H1 (cell line): ENCODE measurements around the gene NIPSNAP2. TPM values are rescaled to one million over a fixed set of nuclear protein-coding genes. Genes with fewer than 3 reads are reported as not detected.

Experiments
- CTCF ChIA-PET: fragments of 300-600 bp; sonication (Branson Sonifier 250); formaldehyde crosslinking; loops from one replicate; lab custom pipeline; 2021; ENCODE audit not compliant: partially characterized antibody; lab: Charles Lee
- POLR2A ChIA-PET: fragments of 300-600 bp; sonication (Branson Sonifier 250); formaldehyde crosslinking; loops from one replicate; lab custom pipeline; 2021; ENCODE audit warnings: inconsistent platforms; ENCODE audit not compliant: partially characterized antibody; lab: Charles Lee
- DNase-seq, 2 experiments: peaks; one replicate each; pipeline versions ENCODE4 v3.0.0 to v3.0.0-alpha.2; 2010 to 2022; ENCODE audit warnings: low spot score in 2 of 2, low read depth in 1 of 2, mixed read lengths in 1 of 2
- FAIRE-seq: peaks from 2 replicates; lab custom pipeline; 2011; peaks lifted over from hg19 to GRCh38; lab: Jason Lieb, UNC
- H2AFZ ChIP-seq: 2 replicates; pipeline ENCODE4 v1.8.1; 2012; ENCODE audit warnings: low read length, inconsistent platforms
- H2AK5ac ChIP-seq: 2 replicates; pipeline ENCODE4 v1.6.1; 2013; ENCODE audit warnings: low read depth, low read length
- H2BK120ac ChIP-seq: replicated peaks from 2 replicates; pipeline ENCODE3; 2013; ENCODE audit warnings: low read depth, low read length, inconsistent platforms
- H2BK12ac ChIP-seq: 2 replicates; pipeline ENCODE4 v1.6.1; 2013; ENCODE audit warnings: low read depth, low read length
- H2BK15ac ChIP-seq: 2 replicates; pipeline ENCODE4 v1.6.1; 2013; ENCODE audit warnings: low read length
- H2BK20ac ChIP-seq: 2 replicates; pipeline ENCODE4 v1.6.1; 2013; ENCODE audit warnings: low read length
- H2BK5ac ChIP-seq: 2 replicates; pipeline ENCODE4 v1.6.1; 2013; ENCODE audit warnings: low read depth, low read length
- H3K14ac ChIP-seq: 2 replicates; pipeline ENCODE4 v1.6.1; 2013; ENCODE audit warnings: inconsistent platforms; ENCODE audit not compliant: insufficient read length
- H3K18ac ChIP-seq: 2 replicates; pipeline ENCODE4 v1.6.1; 2013; ENCODE audit warnings: low read length; ENCODE audit errors: extremely low read depth
- H3K23ac ChIP-seq: 2 replicates; pipeline ENCODE4 v1.6.1; 2013; ENCODE audit warnings: inconsistent platforms; ENCODE audit not compliant: insufficient read length
- H3K23me2 ChIP-seq: 2 replicates; pipeline ENCODE4 v1.6.1; 2013; ENCODE audit warnings: low read depth, low read length
- H3K27ac ChIP-seq: 2 replicates; pipeline ENCODE4 v1.6.1; 2011; ENCODE audit warnings: low read depth, low read length, inconsistent platforms
- H3K27me3 ChIP-seq, 4 experiments: replicated peaks in 1 of 4; 1 replicate in 1 of 4; 2 replicates in 3 of 4; pipeline versions ENCODE4 v1.6.1 to v1.8.1; 2011 to 2013; ENCODE audit warnings: low read length in 3 of 4, mild to moderate bottlenecking in 3 of 4, inconsistent platforms in 2 of 4, mixed read lengths in 2 of 4, moderate library complexity in 1 of 4; ENCODE audit not compliant: control insufficient read depth in 3 of 4, insufficient read depth in 3 of 4; ENCODE audit errors: extremely low read depth in 1 of 4
- H3K36me3 ChIP-seq, 4 experiments: 2 replicates each; pipeline versions ENCODE4 v1.6.1 to v1.8.1; 2011 to 2013; ENCODE audit warnings: mild to moderate bottlenecking in 4 of 4, low read length in 3 of 4, moderate library complexity in 2 of 4, control low read depth in 1 of 4, inconsistent platforms in 1 of 4; ENCODE audit not compliant: insufficient read depth in 4 of 4, control insufficient read depth in 2 of 4
- H3K4ac ChIP-seq: replicated peaks from 2 replicates; pipeline ENCODE3; 2013; ENCODE audit warnings: low read length, low read depth, mixed read lengths, inconsistent platforms; ENCODE audit not compliant: insufficient read length
- H3K4me1 ChIP-seq, 4 experiments: replicated peaks in 1 of 4; 1 replicate in 1 of 4; 2 replicates in 3 of 4; pipeline versions ENCODE4 v1.6.1 to v1.8.1; 2011 to 2013; ENCODE audit warnings: low read length in 3 of 4, inconsistent platforms in 2 of 4, mixed read lengths in 1 of 4; ENCODE audit not compliant: insufficient read depth in 4 of 4, control insufficient read depth in 3 of 4
- H3K4me2 ChIP-seq, 2 experiments: 2 replicates each; pipeline versions ENCODE4 v1.6.1 to v1.8.1; 2011 to 2013; ENCODE audit warnings: low read depth in 2 of 2, low read length in 2 of 2, control low read depth in 1 of 2, inconsistent platforms in 1 of 2, mild to moderate bottlenecking in 1 of 2; ENCODE audit not compliant: insufficient read depth in 1 of 2
- H3K4me3 ChIP-seq, 4 experiments: fragments of 200-600, 300-600 bp in 1 of 4; sonication (generic), shearing (Covaris generic), sonication (Bioruptor Twin) in 1 of 4; 2 replicates each; pipeline versions ENCODE4 v1.5.1 to v1.8.1; 2011 to 2016; ENCODE audit warnings: low read length in 4 of 4, low read depth in 3 of 4, control low read depth in 2 of 4, inconsistent platforms in 2 of 4, mild to moderate bottlenecking in 2 of 4, mixed read lengths in 1 of 4, moderate library complexity in 1 of 4; ENCODE audit not compliant: insufficient read depth in 2 of 4; ENCODE audit errors: extremely low read depth in 1 of 4
- H3K56ac ChIP-seq: replicated peaks from 2 replicates; pipeline ENCODE3; 2013; ENCODE audit warnings: low read depth, mild to moderate bottlenecking, mixed read lengths, low read length, inconsistent platforms; ENCODE audit not compliant: insufficient read length
- H3K79me1 ChIP-seq: 2 replicates; pipeline ENCODE4 v1.6.1; 2013; ENCODE audit warnings: low read depth, low read length, control low read depth
- H3K79me2 ChIP-seq, 2 experiments: 2 replicates each; pipeline versions ENCODE4 v1.6.1 to v1.8.1; 2012 to 2013; ENCODE audit warnings: low read length in 2 of 2, mild to moderate bottlenecking in 2 of 2, inconsistent platforms in 1 of 2; ENCODE audit not compliant: insufficient read depth in 2 of 2, control insufficient read depth in 1 of 2
- H3K9ac ChIP-seq, 4 experiments: replicated peaks in 1 of 4; 1 replicate in 1 of 4; 2 replicates in 3 of 4; pipeline versions ENCODE4 v1.6.1 to v1.8.1; 2011 to 2013; ENCODE audit warnings: low read depth in 3 of 4, low read length in 3 of 4, control low read depth in 2 of 4, mild to moderate bottlenecking in 2 of 4, moderate library complexity in 2 of 4, inconsistent platforms in 1 of 4; ENCODE audit errors: extremely low read depth in 1 of 4
- H3K9me3 ChIP-seq, 2 experiments: 2 replicates each; pipeline versions ENCODE4 v1.6.1 to v1.8.1; 2012 to 2013; ENCODE audit warnings: mild to moderate bottlenecking in 2 of 2, moderate library complexity in 2 of 2, control low read depth in 1 of 2, inconsistent platforms in 1 of 2, low read depth in 1 of 2, low read length in 1 of 2, mixed read lengths in 1 of 2; ENCODE audit not compliant: insufficient read depth in 2 of 2
- H4K20me1 ChIP-seq, 2 experiments: replicated peaks in 1 of 2; 2 replicates each; pipeline versions ENCODE3 to v1.8.1; 2011 to 2013; ENCODE audit warnings: inconsistent platforms in 2 of 2, low read length in 2 of 2, mild to moderate bottlenecking in 1 of 2; ENCODE audit not compliant: insufficient read depth in 2 of 2, control insufficient read depth in 1 of 2
- H4K5ac ChIP-seq: 2 replicates; pipeline ENCODE4 v1.6.1; 2013; ENCODE audit warnings: low read length, low read depth, mixed read lengths, inconsistent platforms; ENCODE audit not compliant: insufficient read length
- H4K8ac ChIP-seq: 2 replicates; pipeline ENCODE4 v1.8.0; 2013; ENCODE audit warnings: mild to moderate bottlenecking, moderate library complexity, low read length, inconsistent platforms; ENCODE audit not compliant: insufficient read depth; ENCODE audit errors: extremely low read depth
- H4K91ac ChIP-seq: replicated peaks from 2 replicates; pipeline ENCODE3; 2013; ENCODE audit warnings: low read length, mixed read lengths, inconsistent platforms; ENCODE audit not compliant: insufficient read length
- ATF2 ChIP-seq: IDR thresholded peaks from 2 replicates; pipeline ENCODE4 v1.6.1; 2012; ENCODE audit warnings: low read length, inconsistent platforms
- ZNF274 ChIP-seq: IDR thresholded peaks from 2 replicates; pipeline ENCODE4 v1.7.0; 2012; ENCODE audit warnings: low read length, borderline replicate concordance; ENCODE audit errors: extremely low read depth
- WGBS, 2 experiments: shearing (Covaris generic) in 1 of 2; methylation state at CpG; one replicate each; pipeline versions ENCODE4 v1.1.6 to v1.1.7; 2013 to 2015; ENCODE audit warnings: low lambda C conversion rate in 2 of 2, mixed read lengths in 2 of 2, inconsistent platforms in 1 of 2, low coverage in 1 of 2, missing lambda C conversion rate in 1 of 2; ENCODE audit not compliant: insufficient replicate concordance in 2 of 2, insufficient coverage in 1 of 2, insufficient read length in 1 of 2; ENCODE audit errors: extremely low coverage in 1 of 2, missing lambda C conversion rate in 1 of 2; 5-methylcytosine and 5-hydroxymethylcytosine counted together
- polyA plus RNA-seq, 7 experiments: library from polyadenylated mRNA; depleted of rRNA in 3 of 7; stranded (reverse) in 5 of 7; unstranded in 2 of 7; fragments of >200 nt in 5 of 7; fragments of 200-250 nt in 2 of 7; gene quantifications; 1 replicate in 5 of 7; 2 replicates in 1 of 7; 4 replicates in 1 of 7; pipeline versions ENCODE4 v1.2.1 to v1.2.3, GENCODE V29; 2011 to 2013; ENCODE audit warnings: missing spikeins in 2 of 7, mixed read lengths in 2 of 7
- total RNA-seq: library from RNA; stranded (reverse); fragmentation: NEBNext Ultra II Directional; extraction: Animal tissue kit (Norgen Biotek cat#: 25700); gene quantifications from 2 replicates; pipeline ENCODE4 v1.2.1, GENCODE V29; 2021

The NIPSNAP2 gene
- total and polyA plus RNA-seq, 2 of the 8 experiments (the other 6 are each of a cell fraction or from before 2014, with no cell fraction given): 31.1 to 45.2 TPM

GRCh38 chr7:55939514-55940123, 24.8 kb upstream of the NIPSNAP2 start:
- peaks cover 18 to 40% of the 10 kb centered on the region in 2 experiments for H3K9me3 ChIP-seq
- H4K20me1 ChIP-seq: no peaks in the 10 kb centered on the region
- no peaks in the 10 kb centered on the region for H3K27me3 ChIP-seq
- H3K79me1 ChIP-seq: no peaks in the 10 kb centered on the region
- no peak overlapping the region for H2BK15ac ChIP-seq
- no peak overlapping the region for H3K18ac ChIP-seq
- no peak overlapping the region for H2BK20ac ChIP-seq
- H3K56ac ChIP-seq: no peak overlapping the region
- FAIRE-seq (no peak), DNase-seq (no peak)
- no peak overlapping the region for H3K27ac ChIP-seq
- H2AFZ ChIP-seq: no peak overlapping the region
- H4K8ac ChIP-seq: no peak overlapping the region
- CTCF ChIA-PET: no interaction called here
- H3K23ac ChIP-seq: no peak overlapping the region
- POLR2A ChIA-PET: no interaction called here
- H3K4me3 ChIP-seq: no peak overlapping the region
- H3K4me2 ChIP-seq: no peak overlapping the region
- H3K4ac ChIP-seq: no peak overlapping the region
- no peak overlapping the region for H2BK5ac ChIP-seq
- 90% methylated on average over 7 of the region's 7 CpGs; no CpG with 5 or more reads in 1 of the 2 experiments for WGBS, 2 experiments
- no peak overlapping the region for H4K91ac ChIP-seq
- H2BK120ac ChIP-seq: no peak overlapping the region
- peak; percentile 94 for TF ChIP-seq ZNF274
- no peak for TF ChIP-seq ATF2
- H2AK5ac ChIP-seq: no peak overlapping the region
- no peak overlapping the region for H4K5ac ChIP-seq
- H2BK12ac ChIP-seq: no peak overlapping the region
- no peaks in the 10 kb centered on the region for H3K79me2 ChIP-seq
- no peak overlapping the region for H3K9ac ChIP-seq
- no peaks in the 10 kb centered on the region for H3K23me2 ChIP-seq
- no peak overlapping the region for H3K14ac ChIP-seq
- H3K4me1 ChIP-seq: no peaks in the 10 kb centered on the region
- H3K36me3 ChIP-seq: no peaks in the 10 kb centered on the region; a peak in 1 of 8 replicates
